SHP77 treated with DMSO at 0.1 percent for 48 hours (cell line): ENCODE data around the gene POU4F2.

Experiments used
- DNase-seq: peaks from one replicate; lab custom pipeline; 2025; lab: John Stamatoyannopoulos, UW

The POU4F2 gene

GRCh38 chr4:146638786-146639505 is at the start of gene POU4F2:
POU4F2 (plus strand) TSS chr4:146638893; CDS start chr4:146639141, 248 bp downstream.
- no peak for DNase-seq

GRCh38 chr4:146590801-146591200 is 47.9 kb upstream of the POU4F2 start:
- DNase-seq = no peak

GRCh38 chr4:146592019-146592418 is 46.7 kb upstream of the POU4F2 start:
- no peak for DNase-seq

GRCh38 chr4:146632770-146633470 is 5.8 kb upstream of the POU4F2 start:
- no peak for DNase-seq

- no peak for DNase-seq
These were observed 5.3 kb upstream of the POU4F2 start for GRCh38 chr4:146633471-146633800.

GRCh38 chr4:146634825-146635224 is 3.9 kb upstream of the POU4F2 start:
- no peak for DNase-seq

- no peak for DNase-seq
These were observed 916 bp upstream of the POU4F2 start for GRCh38 chr4:146637621-146638332.

GRCh38 chr4:146638333-146638785 is 334 bp upstream of the POU4F2 start:
- no peak for DNase-seq

- no peak for DNase-seq
These were observed 826 bp downstream of the POU4F2 start for GRCh38 chr4:146639506-146639932.

GRCh38 chr4:146640021-146640464 is 1.4 kb downstream of the POU4F2 start:
- no peak for DNase-seq

- no peak for DNase-seq
These were observed 1.9 kb downstream of the POU4F2 start for GRCh38 chr4:146640465-146641061.

- no peak for DNase-seq
These were observed 3.1 kb downstream of the POU4F2 start for GRCh38 chr4:146641762-146642161.

- no peak for DNase-seq
These were observed 5.2 kb downstream of the POU4F2 start for GRCh38 chr4:146643812-146644401.

GRCh38 chr4:146645921-146646320 is 7.2 kb downstream of the POU4F2 start:
- DNase-seq = no peak

GRCh38 chr4:146646593-146647325 is 8.1 kb downstream of the POU4F2 start:
- no peak for DNase-seq

- DNase-seq = no peak
These were observed 9.1 kb downstream of the POU4F2 start for GRCh38 chr4:146647615-146648460.

GRCh38 chr4:146648461-146648783 is 9.7 kb downstream of the POU4F2 start:
- no peak for DNase-seq

- DNase-seq = no peak
These were observed 10.5 kb downstream of the POU4F2 start for GRCh38 chr4:146649232-146649631.

GRCh38 chr4:146650034-146650433 is 11.3 kb downstream of the POU4F2 start:
- DNase-seq = no peak

GRCh38 chr4:146654687-146655520 is 16.2 kb downstream of the POU4F2 start:
- DNase-seq = no peak
